ENCODE measurements around the gene TICRR.

The TICRR gene

DNA sequence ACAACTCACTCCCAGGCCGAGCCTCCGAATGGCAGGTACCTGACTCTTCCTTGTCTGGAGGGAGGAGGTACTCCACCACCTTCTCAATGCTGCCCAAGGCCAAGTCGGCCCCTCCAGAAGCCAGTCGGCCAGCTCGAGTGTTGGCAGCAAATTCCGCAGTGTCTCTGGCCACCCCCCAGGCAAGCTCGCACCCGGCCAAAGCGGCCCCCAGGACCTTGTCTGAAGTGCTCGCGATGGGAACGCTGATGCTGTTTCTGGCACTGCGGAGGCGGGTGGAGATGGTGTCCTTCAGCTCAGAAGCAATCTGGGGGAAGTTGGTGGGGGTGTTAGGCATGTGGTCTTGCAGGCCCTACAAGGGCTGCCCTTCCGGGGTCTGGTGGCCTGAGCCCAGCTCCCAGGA, 94.7 kb downstream of the TICRR start:
- Histone ChIP-seq H3K4me1 (ENCODE audit: insufficient read depth, low read length) (no peaks in the 10 kb centered on the region), H3K36me3 (ENCODE audit: insufficient read depth, low read depth, low read length) (no peaks in the 10 kb centered on the region), H3K9me3 (ENCODE audit: insufficient read depth, low read depth, low read length) (no peaks in the 10 kb centered on the region), H3K4me3 (ENCODE audit: low read length) (no peak overlapping the region), H3K27ac (ENCODE audit: low read length) (no peak overlapping the region), H3K27me3 (ENCODE audit: insufficient read depth, low read length) (peaks cover 32% of the 10 kb centered on the region), H3K9ac (ENCODE audit: low read depth, low read length) (no peak overlapping the region)

DNA sequence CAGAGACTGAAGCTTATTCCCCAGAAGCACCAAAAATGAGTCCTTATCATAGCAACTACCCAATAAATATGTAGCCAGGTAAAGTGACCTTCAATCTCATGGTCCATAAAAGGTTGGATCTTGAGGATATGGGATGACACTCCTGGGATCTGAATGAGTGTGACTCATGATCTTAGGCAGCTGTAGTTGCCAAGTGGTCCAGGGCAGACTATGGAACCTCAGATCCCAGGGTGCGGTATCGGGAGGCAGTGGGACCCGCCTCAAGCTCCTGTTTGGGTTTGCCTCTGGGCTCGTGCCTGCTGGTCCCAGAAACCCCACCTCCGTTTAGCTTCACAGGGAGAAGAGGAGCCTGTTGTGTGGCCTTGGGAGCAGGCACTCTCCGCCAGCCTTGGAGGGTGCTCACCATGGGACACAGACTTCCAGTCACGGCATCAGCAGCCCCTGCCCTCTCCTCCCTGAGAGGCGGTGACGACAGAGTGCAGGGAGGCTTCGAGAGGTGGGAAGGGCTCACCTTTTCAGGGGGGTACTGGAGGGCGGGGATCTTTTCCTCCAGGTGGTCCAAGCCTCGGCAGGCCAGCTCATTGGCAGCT, 95.8 kb downstream of the TICRR start:
- Histone ChIP-seq H3K9ac (ENCODE audit: low read depth, low read length) (no peak overlapping the region), H3K4me1 (ENCODE audit: insufficient read depth, low read length) (no peaks in the 10 kb centered on the region), H3K4me3 (ENCODE audit: low read length) (no peak overlapping the region), H3K36me3 (ENCODE audit: insufficient read depth, low read depth, low read length) (no peaks in the 10 kb centered on the region), H3K27ac (ENCODE audit: low read length) (no peak overlapping the region), H3K27me3 (ENCODE audit: insufficient read depth, low read length) (peaks cover 23% of the 10 kb centered on the region), H3K9me3 (ENCODE audit: insufficient read depth, low read depth, low read length) (no peaks in the 10 kb centered on the region)

DNA sequence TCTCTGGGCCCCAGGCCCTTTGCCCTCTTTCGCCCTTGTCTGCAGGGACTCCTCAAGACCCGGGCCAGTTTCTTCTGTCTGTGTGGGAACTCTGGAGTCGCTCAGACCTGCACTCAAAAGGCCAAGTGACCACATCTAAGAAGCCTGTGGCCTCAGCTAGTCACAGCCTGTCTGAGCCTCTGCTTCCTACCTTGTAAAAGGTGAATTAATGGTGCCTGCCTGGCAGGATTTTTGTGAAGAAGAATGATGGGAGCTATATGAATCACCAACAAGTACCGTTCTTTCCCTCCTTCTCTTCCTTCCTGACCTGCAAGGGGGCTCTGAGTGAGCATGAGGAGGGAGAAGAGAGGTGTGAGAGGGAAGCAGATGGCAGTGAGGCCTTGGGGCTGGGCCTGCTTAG, 96.4 kb downstream of the TICRR start:
- Histone ChIP-seq H3K4me3 (ENCODE audit: low read length) (no peak overlapping the region), H3K27ac (ENCODE audit: low read length) (no peak overlapping the region), H3K9me3 (ENCODE audit: insufficient read depth, low read depth, low read length) (no peaks in the 10 kb centered on the region), H3K36me3 (ENCODE audit: insufficient read depth, low read depth, low read length) (no peaks in the 10 kb centered on the region), H3K9ac (ENCODE audit: low read depth, low read length) (no peak overlapping the region), H3K27me3 (ENCODE audit: insufficient read depth, low read length) (peaks cover 17% of the 10 kb centered on the region), H3K4me1 (ENCODE audit: insufficient read depth, low read length) (no peaks in the 10 kb centered on the region)

DNA sequence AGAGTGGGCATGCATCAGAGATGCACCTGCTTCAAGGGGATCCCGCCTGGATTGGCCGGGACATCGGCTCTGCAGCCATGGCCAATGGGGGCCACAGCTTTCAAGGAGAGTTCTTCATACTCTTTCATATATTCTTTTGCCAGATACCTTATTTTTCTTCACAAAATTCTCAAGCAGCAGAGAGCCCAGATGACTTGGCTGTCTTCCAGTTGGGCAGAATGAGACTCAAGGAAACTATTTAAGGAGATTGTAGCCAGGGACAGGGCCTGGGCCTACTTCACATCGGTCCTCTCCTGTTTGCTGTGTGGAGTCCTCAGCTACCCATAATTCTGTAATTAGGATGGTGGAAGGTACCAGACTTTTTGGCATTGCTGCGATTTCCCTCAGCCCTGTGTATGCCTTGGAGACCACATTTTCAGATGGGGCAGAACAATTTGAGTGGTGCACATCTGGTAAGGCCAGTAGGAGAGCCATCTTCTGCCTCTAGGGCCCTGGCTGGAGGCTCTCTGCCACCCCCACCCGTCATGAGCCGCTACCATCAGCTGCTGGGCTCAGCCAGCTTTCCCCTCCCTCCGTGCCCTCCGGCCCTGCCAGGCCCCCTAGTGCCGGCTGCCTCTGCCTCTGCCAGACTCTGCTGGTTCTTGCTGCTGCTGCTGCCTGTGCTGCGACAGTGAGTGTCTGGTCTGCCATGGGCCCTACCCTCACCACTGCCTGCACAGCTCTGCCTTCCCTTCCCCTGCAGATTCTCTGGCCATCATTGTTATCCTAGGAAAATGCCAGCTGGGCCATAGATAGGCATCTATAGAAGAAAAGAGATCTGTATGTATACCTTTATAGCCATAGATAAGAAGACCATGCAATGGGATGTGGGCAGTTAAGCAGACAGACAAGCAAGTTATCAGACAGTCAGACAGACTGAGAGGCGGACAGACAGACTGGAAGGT, 97.2 kb downstream of the TICRR start:
- H3K27ac ChIP-seq (ENCODE audit: low read length) = no peak overlapping the region
- peaks cover 9% of the 10 kb centered on the region; the same call in 1 of the 2 replicates for H3K27me3 ChIP-seq (ENCODE audit: insufficient read depth, low read length)
- no peaks in the 10 kb centered on the region for H3K9me3 ChIP-seq (ENCODE audit: insufficient read depth, low read depth, low read length)
- H3K9ac ChIP-seq (ENCODE audit: low read depth, low read length) = no peak overlapping the region
- H3K4me1 ChIP-seq (ENCODE audit: insufficient read depth, low read length) = no peaks in the 10 kb centered on the region
- no peaks in the 10 kb centered on the region for H3K36me3 ChIP-seq (ENCODE audit: insufficient read depth, low read depth, low read length)
- H3K4me3 ChIP-seq (ENCODE audit: low read length) = no peak overlapping the region

- H3K4me3 ChIP-seq (ENCODE audit: low read length) = no peak overlapping the region
- no peaks in the 10 kb centered on the region for H3K9me3 ChIP-seq (ENCODE audit: insufficient read depth, low read depth, low read length)
- H3K27me3 ChIP-seq (ENCODE audit: insufficient read depth, low read length) = peaks cover 8% of the 10 kb centered on the region; the same call in 1 of the 2 replicates
- H3K27ac ChIP-seq (ENCODE audit: low read length) = no peak overlapping the region
- H3K36me3 ChIP-seq (ENCODE audit: insufficient read depth, low read depth, low read length) = no peaks in the 10 kb centered on the region
- H3K9ac ChIP-seq (ENCODE audit: low read depth, low read length) = no peak overlapping the region
- no peaks in the 10 kb centered on the region for H3K4me1 ChIP-seq (ENCODE audit: insufficient read depth, low read length)
Observed at GRCh38 chr15:89673165-89673512, 97.9 kb downstream of the TICRR start.

DNA sequence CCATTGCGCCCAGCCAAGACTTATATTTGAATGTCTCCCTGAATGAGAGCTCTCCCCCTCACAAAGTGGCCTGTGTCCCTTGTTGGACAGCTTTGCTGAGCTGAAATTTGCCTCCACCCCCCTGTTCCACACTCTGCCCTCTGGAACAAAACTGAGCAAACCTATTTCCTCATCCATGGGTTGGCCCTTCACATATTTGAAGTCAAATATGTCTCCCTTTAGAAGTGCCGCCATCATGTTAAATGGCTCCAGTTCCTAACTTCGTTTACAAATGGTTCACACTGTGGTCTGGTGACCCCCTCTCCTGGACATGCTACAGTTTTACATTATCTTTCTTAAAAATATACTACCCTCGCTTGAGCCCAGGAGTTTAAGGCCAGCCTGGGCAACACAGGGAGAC, 99.3 kb downstream of the TICRR start:
- peaks cover 14% of the 10 kb centered on the region; the same call in 1 of the 2 replicates for H3K27me3 ChIP-seq (ENCODE audit: insufficient read depth, low read length)

GRCh38 chr15:89675606-89676005, 100.3 kb downstream of the TICRR start:
- Histone ChIP-seq H3K36me3 (ENCODE audit: insufficient read depth, low read depth, low read length) (no peaks in the 10 kb centered on the region), H3K4me3 (ENCODE audit: low read length) (no peak overlapping the region), H3K9ac (ENCODE audit: low read depth, low read length) (no peak overlapping the region), H3K27me3 (ENCODE audit: insufficient read depth, low read length) (peaks cover 25% of the 10 kb centered on the region; the same call in 1 of the 2 replicates), H3K27ac (ENCODE audit: low read length) (no peak overlapping the region), H3K4me1 (ENCODE audit: insufficient read depth, low read length) (no peaks in the 10 kb centered on the region), H3K9me3 (ENCODE audit: insufficient read depth, low read depth, low read length) (no peaks in the 10 kb centered on the region)

More for the DNA sequence above, 99.3 kb downstream of the TICRR start:
- no peak overlapping the region for H3K27ac ChIP-seq (ENCODE audit: low read length)
- no peaks in the 10 kb centered on the region for H3K9me3 ChIP-seq (ENCODE audit: insufficient read depth, low read depth, low read length)
- no peak overlapping the region for H3K4me3 ChIP-seq (ENCODE audit: low read length)
- no peaks in the 10 kb centered on the region for H3K36me3 ChIP-seq (ENCODE audit: insufficient read depth, low read depth, low read length)
- no peak overlapping the region for H3K9ac ChIP-seq (ENCODE audit: low read depth, low read length)
- no peaks in the 10 kb centered on the region for H3K4me1 ChIP-seq (ENCODE audit: insufficient read depth, low read length)

DNA sequence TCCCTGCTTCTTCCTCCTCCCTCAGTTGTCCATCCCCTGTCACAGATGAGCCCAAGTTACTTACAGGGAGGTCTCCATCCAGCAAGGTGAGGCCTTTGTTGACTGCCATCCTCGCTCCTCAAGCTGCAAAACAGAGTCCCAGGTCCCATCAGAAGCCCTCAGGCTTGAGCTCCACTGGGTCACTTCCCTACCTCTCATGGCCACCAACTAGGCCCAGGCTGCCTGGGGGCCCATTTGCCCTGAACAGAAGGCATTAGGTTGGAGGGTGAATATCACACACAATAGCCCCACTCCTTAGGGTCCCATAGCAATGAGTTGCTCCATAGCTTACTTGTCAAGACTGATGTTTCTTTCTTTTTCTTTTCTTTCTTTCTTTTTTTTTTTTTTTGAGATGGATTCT, 102.1 kb downstream of the TICRR start:
- Histone ChIP-seq H3K4me3 (ENCODE audit: low read length) (no peak overlapping the region), H3K27me3 (ENCODE audit: insufficient read depth, low read length) (peaks cover 33% of the 10 kb centered on the region; the same call in 1 of the 2 replicates), H3K36me3 (ENCODE audit: insufficient read depth, low read depth, low read length) (no peaks in the 10 kb centered on the region), H3K9ac (ENCODE audit: low read depth, low read length) (no peak overlapping the region), H3K27ac (ENCODE audit: low read length) (no peak overlapping the region), H3K9me3 (ENCODE audit: insufficient read depth, low read depth, low read length) (no peaks in the 10 kb centered on the region), H3K4me1 (ENCODE audit: insufficient read depth, low read length) (no peaks in the 10 kb centered on the region)

All from iPS-20b (cell line).